Neural cell (in vitro differentiated cells): Measurements from ENCODE around the gene TEX28. TPM values are rescaled to one million over a fixed set of nuclear protein-coding genes. Genes with fewer than 3 reads are reported as not detected.
"Not testable (repeated sequence)": the region's sequence is repeated elsewhere in the genome, so short reads cannot be mapped to it uniquely, and the experiment has no call there.

Experiments
- H2AFZ ChIP-seq: fragments of 200-600, 300-800 bp; sonication (generic), shearing (Covaris generic); 2 replicates; pipeline ENCODE4 v1.6.0; 2014; ENCODE audit warnings: low read depth, mild to moderate bottlenecking, antibody characterized with exemption, low read length, moderate library complexity
- H3F3A ChIP-seq: fragments of 200-600 bp; shearing (Covaris generic); 2 replicates; pipeline ENCODE4 v1.6.1; 2016; ENCODE audit warnings: mild to moderate bottlenecking, moderate library complexity, mixed read lengths, antibody characterized with exemption, low read length; ENCODE audit not compliant: insufficient read depth, poor library complexity, severe bottlenecking
- H3K27ac ChIP-seq: fragments of 200-600, 300-800 bp; sonication (generic), shearing (Covaris generic); 2 replicates; pipeline ENCODE4 v1.5.1; 2014; ENCODE audit warnings: mild to moderate bottlenecking, low read length, moderate library complexity
- H3K27me3 ChIP-seq: fragments of 300-800, 200-600 bp; sonication (generic), shearing (Covaris generic); 2 replicates; pipeline ENCODE4 v1.6.0; 2014; ENCODE audit warnings: mild to moderate bottlenecking, low read depth, low read length, moderate library complexity; ENCODE audit not compliant: insufficient read depth
- H3K36me3 ChIP-seq: fragments of 300-800, 200-600 bp; sonication (generic), shearing (Covaris generic); 2 replicates; pipeline ENCODE4 v1.5.1; 2014; ENCODE audit warnings: mild to moderate bottlenecking, antibody characterized with exemption, low read length, moderate library complexity; ENCODE audit not compliant: insufficient read depth
- H3K4me2 ChIP-seq: fragments of 300-800, 200-600 bp; sonication (generic), shearing (Covaris generic); 2 replicates; pipeline ENCODE4 v1.6.0; 2014; ENCODE audit warnings: mild to moderate bottlenecking, low read length
- H3K4me3 ChIP-seq: fragments of 300-800, 200-600 bp; sonication (generic), shearing (Covaris generic); 2 replicates; pipeline ENCODE4 v1.5.1; 2014; ENCODE audit warnings: mild to moderate bottlenecking, low read length, moderate library complexity
- H3K79me2 ChIP-seq: fragments of 200-600 bp; shearing (Covaris generic); replicated peaks from 2 replicates; pipeline ENCODE4 v1.6.0; 2014; ENCODE audit warnings: mild to moderate bottlenecking, low read length, moderate library complexity; ENCODE audit not compliant: insufficient read depth
- H3K9ac ChIP-seq: fragments of 300-800, 200-600 bp; sonication (generic), shearing (Covaris generic); 2 replicates; pipeline ENCODE4 v1.6.1; 2016; ENCODE audit warnings: mild to moderate bottlenecking, low read length, mixed read lengths
- H3K9me2 ChIP-seq: fragments of 200-600 bp; shearing (Covaris generic); 2 replicates; pipeline ENCODE4 v1.6.1; 2016; ENCODE audit warnings: mild to moderate bottlenecking, low read length, mixed read lengths; ENCODE audit not compliant: insufficient read depth
- H3K9me3 ChIP-seq: fragments of 200-600, 300-800 bp; sonication (generic), shearing (Covaris generic); 2 replicates; pipeline ENCODE4 v1.6.1; 2016; ENCODE audit warnings: mild to moderate bottlenecking, mixed run types, low read length, moderate library complexity, mixed read lengths
- H4K20me1 ChIP-seq: fragments of 200-600 bp; shearing (Covaris generic); 2 replicates; pipeline ENCODE4 v1.6.1; 2016; ENCODE audit warnings: mild to moderate bottlenecking, mixed run types; ENCODE audit not compliant: insufficient read depth
- polyA plus RNA-seq: library from polyadenylated mRNA; depleted of rRNA; stranded (reverse); fragments of >200 nt; gene quantifications from 2 replicates; pipeline ENCODE4 v1.2.3, GENCODE V29; 2014

TEX28 gene
- polyA plus RNA-seq, 1 donor from 2014 or later: not detected

GRCh38 chrX:154258711-154259110, 36.2 kb downstream of the TEX28 start:
- not testable (repeated sequence) for H3K27me3 ChIP-seq, H3K4me3 ChIP-seq, H2AFZ ChIP-seq, H3K9ac ChIP-seq, H3K4me2 ChIP-seq, H4K20me1 ChIP-seq, H3K79me2 ChIP-seq, H3F3A ChIP-seq, H3K9me2 ChIP-seq, H3K27ac ChIP-seq, H3K36me3 ChIP-seq, H3K9me3 ChIP-seq

- not testable (repeated sequence) for H3K27ac ChIP-seq, H3K79me2 ChIP-seq, H3K9me3 ChIP-seq, H3K27me3 ChIP-seq, H3K9me2 ChIP-seq, H2AFZ ChIP-seq, H3K36me3 ChIP-seq, H3F3A ChIP-seq, H4K20me1 ChIP-seq, H3K4me2 ChIP-seq, H3K9ac ChIP-seq, H3K4me3 ChIP-seq
These were observed 37.6 kb downstream of the TEX28 start, which contains the start of gene OPN1MW3 for GRCh38 chrX:154257282-154257681. OPN1MW3 (plus strand) TSS chrX:154257582; CDS start chrX:154257620, 38 bp downstream.

- H3F3A ChIP-seq, H3K79me2 ChIP-seq, H3K9me3 ChIP-seq, H3K27me3 ChIP-seq, H3K4me3 ChIP-seq, H3K9ac ChIP-seq, H3K4me2 ChIP-seq, H4K20me1 ChIP-seq, H3K36me3 ChIP-seq, H3K9me2 ChIP-seq, H3K27ac ChIP-seq, H2AFZ ChIP-seq: not testable (repeated sequence)
These were observed 46.8 kb downstream of the TEX28 start for GRCh38 chrX:154248076-154248475.

GRCh38 chrX:154247377-154248045, 47.4 kb downstream of the TEX28 start:
- not testable (repeated sequence) for H3K4me2 ChIP-seq, H3K9me3 ChIP-seq, H3K79me2 ChIP-seq, H3K9me2 ChIP-seq, H3K27me3 ChIP-seq, H4K20me1 ChIP-seq, H3F3A ChIP-seq, H3K4me3 ChIP-seq, H3K36me3 ChIP-seq, H3K9ac ChIP-seq, H3K27ac ChIP-seq, H2AFZ ChIP-seq

GRCh38 chrX:154239982-154240503, 54.9 kb downstream of the TEX28 start:
- H3K36me3 ChIP-seq, H3K9ac ChIP-seq, H3K4me2 ChIP-seq, H4K20me1 ChIP-seq, H3K79me2 ChIP-seq, H3K4me3 ChIP-seq, H3K27ac ChIP-seq, H2AFZ ChIP-seq, H3K9me3 ChIP-seq, H3K9me2 ChIP-seq, H3F3A ChIP-seq, H3K27me3 ChIP-seq: not testable (repeated sequence)

GRCh38 chrX:154238939-154239559, 55.9 kb downstream of the TEX28 start:
- not testable (repeated sequence) for H3K9ac ChIP-seq, H3K79me2 ChIP-seq, H3K4me2 ChIP-seq, H3K9me3 ChIP-seq, H3F3A ChIP-seq, H3K4me3 ChIP-seq, H3K36me3 ChIP-seq, H2AFZ ChIP-seq, H3K27me3 ChIP-seq, H3K27ac ChIP-seq, H4K20me1 ChIP-seq, H3K9me2 ChIP-seq

GRCh38 chrX:154233620-154234019, 61.3 kb downstream of the TEX28 start:
- H4K20me1 ChIP-seq, H3K79me2 ChIP-seq, H3K36me3 ChIP-seq, H3K4me2 ChIP-seq, H3K9ac ChIP-seq, H3K4me3 ChIP-seq, H3F3A ChIP-seq, H3K27ac ChIP-seq, H2AFZ ChIP-seq, H3K9me3 ChIP-seq, H3K9me2 ChIP-seq, H3K27me3 ChIP-seq: not testable (repeated sequence)

GRCh38 chrX:154231443-154231842, 63.5 kb downstream of the TEX28 start:
- not testable (repeated sequence) for H3K9ac ChIP-seq, H3K27ac ChIP-seq, H3K27me3 ChIP-seq, H3K4me3 ChIP-seq, H3K79me2 ChIP-seq, H4K20me1 ChIP-seq, H3K9me2 ChIP-seq, H3K9me3 ChIP-seq, H3K36me3 ChIP-seq, H3F3A ChIP-seq, H3K4me2 ChIP-seq, H2AFZ ChIP-seq
